Measurements from ENCODE around the gene PCDHB13. TPM values are rescaled to one million over a fixed set of nuclear protein-coding genes. Genes with fewer than 3 reads are reported as not detected.
"Not testable (repeated sequence)": the region's sequence is repeated elsewhere in the genome, so short reads cannot be mapped to it uniquely, and the experiment has no call there.

The PCDHB13 gene
- total RNA-seq, 1 experiment from 2014 or later: not detected

DNA sequence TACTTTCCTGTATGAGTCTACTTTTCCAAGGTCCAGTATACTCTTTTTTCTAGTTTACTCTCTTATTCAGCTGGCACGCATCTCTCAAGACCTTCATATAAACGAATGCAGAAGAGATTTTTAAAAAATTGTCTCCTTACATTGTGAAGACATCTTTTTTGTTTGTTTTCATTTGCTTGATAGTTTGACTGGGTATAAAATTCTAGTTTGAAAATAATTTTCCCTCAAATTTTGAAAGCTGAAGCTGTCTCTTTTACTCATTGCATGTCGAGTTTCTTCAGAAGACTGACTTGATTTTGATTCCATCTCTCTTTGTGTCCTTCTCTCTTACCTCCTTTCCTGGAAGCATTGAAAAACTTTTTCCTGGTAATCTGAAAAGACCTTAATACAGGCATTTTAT lies 17.4 kb upstream of the PCDHB13 start:
- Mint-ChIP-seq H3K4me1 (ENCODE audit: low read depth, unreplicated experiment) (no peaks in the 10 kb centered on the region), H3K27ac (ENCODE audit: unreplicated experiment) (no peak overlapping the region), H3K36me3 (ENCODE audit: insufficient read depth, unreplicated experiment) (no peaks in the 10 kb centered on the region), H3K4me3 (ENCODE audit: unreplicated experiment) (no peak overlapping the region), H3K27me3 (ENCODE audit: insufficient read depth, unreplicated experiment) (no peaks in the 10 kb centered on the region), H3K9me3 (ENCODE audit: unreplicated experiment) (peaks cover 47% of the 10 kb centered on the region)
- Histone ChIP-seq H3K4me3 (ENCODE audit: low read depth, low read length) (no peak overlapping the region), H3K36me3 (ENCODE audit: control insufficient read depth, insufficient read depth, low read length) (no peaks in the 10 kb centered on the region), H3K4me1 (no peaks in the 10 kb centered on the region), H3K27me3 (replicated peaks; ENCODE audit: control insufficient read depth, insufficient read depth, low read length) (no peaks in the 10 kb centered on the region), H3K9me3 (peaks cover 22% of the 10 kb centered on the region)
- no peak for DNase-seq
- intact Hi-C loops (cut with micrococcal nuclease; ENCODE audit: unreplicated experiment): no loop called here
- ChIA-PET POLR2A (no interaction called here), CTCF (no interaction called here)
- BruUV-seq (replicated peaks): no TSS peak
- TF ChIP-seq, protein P1, sequence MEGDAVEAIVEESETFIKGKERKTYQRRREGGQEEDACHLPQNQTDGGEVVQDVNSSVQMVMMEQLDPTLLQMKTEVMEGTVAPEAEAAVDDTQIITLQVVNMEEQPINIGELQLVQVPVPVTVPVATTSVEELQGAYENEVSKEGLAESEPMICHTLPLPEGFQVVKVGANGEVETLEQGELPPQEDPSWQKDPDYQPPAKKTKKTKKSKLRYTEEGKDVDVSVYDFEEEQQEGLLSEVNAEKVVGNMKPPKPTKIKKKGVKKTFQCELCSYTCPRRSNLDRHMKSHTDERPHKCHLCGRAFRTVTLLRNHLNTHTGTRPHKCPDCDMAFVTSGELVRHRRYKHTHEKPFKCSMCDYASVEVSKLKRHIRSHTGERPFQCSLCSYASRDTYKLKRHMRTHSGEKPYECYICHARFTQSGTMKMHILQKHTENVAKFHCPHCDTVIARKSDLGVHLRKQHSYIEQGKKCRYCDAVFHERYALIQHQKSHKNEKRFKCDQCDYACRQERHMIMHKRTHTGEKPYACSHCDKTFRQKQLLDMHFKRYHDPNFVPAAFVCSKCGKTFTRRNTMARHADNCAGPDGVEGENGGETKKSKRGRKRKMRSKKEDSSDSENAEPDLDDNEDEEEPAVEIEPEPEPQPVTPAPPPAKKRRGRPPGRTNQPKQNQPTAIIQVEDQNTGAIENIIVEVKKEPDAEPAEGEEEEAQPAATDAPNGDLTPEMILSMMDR (IDR thresholded peaks at IDR 0.05; ENCODE audit: insufficient read depth in 1 of 2, low read depth in 1 of 2, low read length in 1 of 2, severe bottlenecking in 1 of 2, unreplicated experiment in 1 of 2): no peak

DNA sequence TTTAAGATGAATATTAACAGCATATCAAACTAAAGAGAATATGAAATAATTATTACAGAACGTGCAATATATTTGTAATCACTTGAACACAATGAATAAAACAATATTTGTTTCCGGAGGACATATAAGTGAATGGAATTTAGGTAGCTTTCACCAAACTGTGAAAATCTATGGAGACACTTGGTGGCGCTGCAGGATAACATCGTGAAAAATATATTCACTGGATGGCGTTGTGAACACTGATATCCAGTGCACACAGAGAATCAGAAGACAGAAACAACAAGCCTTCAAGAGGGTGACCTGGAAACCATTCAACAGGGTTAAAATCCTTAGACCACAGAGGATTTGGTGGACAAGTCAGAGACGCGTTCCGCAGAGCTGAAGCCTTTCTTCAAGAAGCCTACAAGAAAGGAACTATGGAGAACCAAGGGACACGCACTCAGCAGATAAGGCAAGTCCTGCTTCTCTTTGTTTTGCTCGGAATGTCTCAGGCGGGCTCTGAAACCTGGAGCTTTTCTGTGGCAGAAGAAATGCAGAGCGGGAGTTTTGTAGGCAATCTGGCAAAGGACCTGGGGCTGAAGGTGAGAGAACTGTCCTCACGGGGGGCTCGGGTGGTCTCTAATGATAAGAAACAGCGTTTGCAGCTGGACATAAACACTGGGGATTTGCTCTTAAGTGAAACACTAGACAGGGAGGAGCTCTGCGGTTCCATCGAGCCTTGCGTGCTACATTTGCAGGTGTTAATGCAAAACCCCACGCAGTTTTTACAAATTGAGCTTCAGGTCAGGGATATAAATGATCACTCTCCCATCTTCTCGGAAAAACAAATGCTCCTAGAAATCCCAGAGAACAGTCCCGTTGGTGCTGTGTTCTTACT lies 14.1 kb upstream of the PCDHB13 start, which contains the start of gene PCDHB11:
Gene PCDHB11 (plus strand): TSS at position 269 of the 877 bp plus-strand sequence. CDS start 148 bp downstream, at position 417.
- Mint-ChIP-seq H3K9me3 (ENCODE audit: unreplicated experiment) (peaks cover 32% of the 10 kb centered on the region), H3K4me3 (ENCODE audit: unreplicated experiment) (peak within 1 kb of the TSS; percentile 43)
- BruUV-seq (replicated peaks): no TSS peak

DNA sequence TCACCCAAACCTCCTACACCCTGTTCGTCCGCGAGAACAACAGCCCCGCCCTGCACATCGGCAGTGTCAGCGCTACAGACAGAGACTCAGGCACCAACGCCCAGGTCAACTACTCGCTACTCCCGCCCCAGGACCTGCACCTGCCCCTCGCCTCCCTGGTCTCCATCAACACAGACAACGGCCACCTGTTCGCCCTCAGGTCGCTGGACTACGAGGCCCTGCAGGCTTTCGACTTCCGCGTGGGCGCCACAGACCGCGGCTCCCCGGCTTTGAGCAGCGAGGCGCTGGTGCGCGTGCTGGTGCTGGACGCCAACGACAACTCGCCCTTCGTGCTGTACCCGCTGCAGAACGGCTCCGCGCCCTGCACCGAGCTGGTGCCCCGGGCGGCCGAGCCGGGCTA lies 12.6 kb upstream of the PCDHB13 start:
- H3K27me3 ChIP-seq (replicated peaks; ENCODE audit: control insufficient read depth, insufficient read depth, low read length); H3K27ac Mint-ChIP-seq (ENCODE audit: unreplicated experiment); intact Hi-C loops (cut with micrococcal nuclease; ENCODE audit: unreplicated experiment); H3K4me1 Mint-ChIP-seq (ENCODE audit: low read depth, unreplicated experiment); CTCF ChIA-PET; POLR2A ChIA-PET; H3K4me3 ChIP-seq (ENCODE audit: low read depth, low read length); H3K27me3 Mint-ChIP-seq (ENCODE audit: insufficient read depth, unreplicated experiment); H3K36me3 Mint-ChIP-seq (ENCODE audit: insufficient read depth, unreplicated experiment); H3K4me1 ChIP-seq; H3K4me3 Mint-ChIP-seq (ENCODE audit: unreplicated experiment); DNase-seq; BruUV-seq (replicated peaks); H3K36me3 ChIP-seq (ENCODE audit: control insufficient read depth, insufficient read depth, low read length): not testable (repeated sequence)
- H3K9me3 Mint-ChIP-seq (ENCODE audit: unreplicated experiment): peaks cover 30% of the 10 kb centered on the region
- peaks cover 17% of the 10 kb centered on the region for H3K9me3 ChIP-seq

More for the DNA sequence above, 14.1 kb upstream of the PCDHB13 start, which contains the start of gene PCDHB11:
- no peaks in the 10 kb centered on the region for H3K27me3 Mint-ChIP-seq (ENCODE audit: insufficient read depth, unreplicated experiment)
- Histone ChIP-seq H3K36me3 (ENCODE audit: control insufficient read depth, insufficient read depth, low read length) (no peaks in the 10 kb centered on the region), H3K27me3 (replicated peaks; ENCODE audit: control insufficient read depth, insufficient read depth, low read length) (no peaks in the 10 kb centered on the region), H3K4me1 (no peaks in the 10 kb centered on the region), H3K9me3 (peaks cover 22% of the 10 kb centered on the region), H3K4me3 (ENCODE audit: low read depth, low read length) (no peak within 1 kb of the TSS)
- H3K27ac Mint-ChIP-seq (ENCODE audit: unreplicated experiment): no peak within 1 kb of the TSS
- intact Hi-C loops (cut with micrococcal nuclease; ENCODE audit: unreplicated experiment): no loop called here
- ChIA-PET CTCF (no interaction called here), POLR2A (no interaction called here)
- no peak for DNase-seq
- TF ChIP-seq, protein P1 (IDR thresholded peaks at IDR 0.05; ENCODE audit: insufficient read depth in 1 of 2, low read depth in 1 of 2, low read length in 1 of 2, severe bottlenecking in 1 of 2, unreplicated experiment in 1 of 2): peak in 1 of 2 experiments; percentile 2
- no peaks in the 10 kb centered on the region for H3K4me1 Mint-ChIP-seq (ENCODE audit: low read depth, unreplicated experiment)
- H3K36me3 Mint-ChIP-seq (ENCODE audit: insufficient read depth, unreplicated experiment): no peaks in the 10 kb centered on the region

DNA sequence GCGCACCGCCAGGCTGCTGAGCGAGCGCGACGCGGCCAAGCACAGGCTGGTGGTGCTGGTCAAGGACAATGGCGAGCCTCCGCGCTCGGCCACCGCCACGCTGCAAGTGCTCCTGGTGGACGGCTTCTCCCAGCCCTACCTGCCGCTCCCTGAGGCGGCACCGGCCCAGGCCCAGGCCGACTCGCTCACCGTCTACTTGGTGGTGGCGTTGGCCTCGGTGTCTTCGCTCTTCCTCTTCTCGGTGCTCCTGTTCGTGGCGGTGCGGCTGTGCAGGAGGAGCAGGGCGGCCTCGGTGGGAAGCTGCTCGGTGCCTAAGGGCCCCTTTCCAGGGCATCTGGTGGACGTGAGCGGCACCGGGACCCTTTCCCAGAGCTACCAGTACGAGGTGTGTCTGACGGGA lies 12.1 kb upstream of the PCDHB13 start:
- H3K36me3 ChIP-seq (ENCODE audit: control insufficient read depth, insufficient read depth, low read length); BruUV-seq (replicated peaks); H3K27ac Mint-ChIP-seq (ENCODE audit: unreplicated experiment); H3K4me1 ChIP-seq; H3K4me3 ChIP-seq (ENCODE audit: low read depth, low read length); H3K36me3 Mint-ChIP-seq (ENCODE audit: insufficient read depth, unreplicated experiment); POLR2A ChIA-PET; intact Hi-C loops (cut with micrococcal nuclease; ENCODE audit: unreplicated experiment); H3K27me3 ChIP-seq (replicated peaks; ENCODE audit: control insufficient read depth, insufficient read depth, low read length); H3K27me3 Mint-ChIP-seq (ENCODE audit: insufficient read depth, unreplicated experiment); H3K4me1 Mint-ChIP-seq (ENCODE audit: low read depth, unreplicated experiment); CTCF ChIA-PET; H3K4me3 Mint-ChIP-seq (ENCODE audit: unreplicated experiment); DNase-seq: not testable (repeated sequence)
- peaks cover 12% of the 10 kb centered on the region for H3K9me3 ChIP-seq
- peaks cover 25% of the 10 kb centered on the region for H3K9me3 Mint-ChIP-seq (ENCODE audit: unreplicated experiment)
